NB4 (cell line): ENCODE measurements around the gene AIRE.

Experiments
- POLR2A ChIP-seq: IDR thresholded peaks from 2 replicates; pipeline ENCODE4 v1.6.1; 2011; ENCODE audit warnings: mild to moderate bottlenecking; ENCODE audit not compliant: insufficient read length; ENCODE audit errors: extremely low read depth
- TF ChIP-seq, protein P1 (sequence below): IDR thresholded peaks from one replicate; pipeline ENCODE4 v1.5.1; 2012; ENCODE audit warnings: low read depth, low read length

- TF ChIP-seq, protein P1, sequence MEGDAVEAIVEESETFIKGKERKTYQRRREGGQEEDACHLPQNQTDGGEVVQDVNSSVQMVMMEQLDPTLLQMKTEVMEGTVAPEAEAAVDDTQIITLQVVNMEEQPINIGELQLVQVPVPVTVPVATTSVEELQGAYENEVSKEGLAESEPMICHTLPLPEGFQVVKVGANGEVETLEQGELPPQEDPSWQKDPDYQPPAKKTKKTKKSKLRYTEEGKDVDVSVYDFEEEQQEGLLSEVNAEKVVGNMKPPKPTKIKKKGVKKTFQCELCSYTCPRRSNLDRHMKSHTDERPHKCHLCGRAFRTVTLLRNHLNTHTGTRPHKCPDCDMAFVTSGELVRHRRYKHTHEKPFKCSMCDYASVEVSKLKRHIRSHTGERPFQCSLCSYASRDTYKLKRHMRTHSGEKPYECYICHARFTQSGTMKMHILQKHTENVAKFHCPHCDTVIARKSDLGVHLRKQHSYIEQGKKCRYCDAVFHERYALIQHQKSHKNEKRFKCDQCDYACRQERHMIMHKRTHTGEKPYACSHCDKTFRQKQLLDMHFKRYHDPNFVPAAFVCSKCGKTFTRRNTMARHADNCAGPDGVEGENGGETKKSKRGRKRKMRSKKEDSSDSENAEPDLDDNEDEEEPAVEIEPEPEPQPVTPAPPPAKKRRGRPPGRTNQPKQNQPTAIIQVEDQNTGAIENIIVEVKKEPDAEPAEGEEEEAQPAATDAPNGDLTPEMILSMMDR = no peak
- TF ChIP-seq POLR2A = no peak
These were observed 21.4 kb downstream of the AIRE start for GRCh38 chr21:44306936-44307704.
